HepG2 (cell line): ENCODE results near the gene SPRED3. TPM values are rescaled to one million over a fixed set of nuclear protein-coding genes. Genes with fewer than 3 reads are reported as not detected.

Experiments used
- ATAC-seq: fragments of 200-7000 bp; cut with Tn5 transposase; 3 replicates; pipeline ENCODE4 v1.9.1; 2020; ENCODE audit warnings: mild to moderate bottlenecking, moderate library complexity
- BruUV-seq: library from RNA; stranded (reverse); fragments of 400-500 nt; replicated peaks from 2 replicates; lab custom pipeline; 2021; lab: Mats Ljungman, UMichigan
- CTCF ChIA-PET: fragments of 300-600 bp; formaldehyde crosslinking; extraction: SDS; loops from one replicate; lab custom pipeline; 2021; ENCODE audit warnings: low total read pairs, inconsistent platforms, low intra/inter-chr PET ratio; lab: Yijun Ruan, JAX
- POLR2A ChIA-PET: fragments of 350-600 bp; sonication (Branson Sonifier 250); formaldehyde crosslinking; loops from one replicate; lab custom pipeline; 2020; ENCODE audit warnings: antibody characterized with exemption, inconsistent platforms; lab: Yijun Ruan, JAX
- DNase-seq: peaks from one replicate; pipeline ENCODE4 v3.0.0-alpha.2; 2015; ENCODE audit warnings: low spot score
- FAIRE-seq: peaks from 3 replicates; lab custom pipeline; 2011; peaks lifted over from hg19 to GRCh38; lab: Jason Lieb, UNC
- H2AFZ ChIP-seq: one replicate; pipeline ENCODE4 v1.6.1; 2011; ENCODE audit warnings: low read length, inconsistent platforms
- H3K27ac ChIP-seq: fragments of 300-600 bp; 3 replicates; pipeline ENCODE4 v1.8.0; 2011; ENCODE audit warnings: mixed run types, mild to moderate bottlenecking, mixed read lengths, low read length, inconsistent platforms; ENCODE audit not compliant: insufficient read depth; ENCODE audit errors: extremely low read length
- H3K27me3 ChIP-seq, 2 experiments: fragments of 200-600 bp in 1 of 2; 2 replicates in 1 of 2; 3 replicates in 1 of 2; pipeline versions ENCODE4 v1.6.0 to v1.8.0; 2011; ENCODE audit warnings: low read length in 2 of 2, mild to moderate bottlenecking in 2 of 2, moderate library complexity in 2 of 2, inconsistent platforms in 1 of 2; ENCODE audit not compliant: insufficient read depth in 2 of 2, control insufficient read depth in 1 of 2
- H3K36me3 ChIP-seq, 2 experiments: fragments of 200-600 bp in 1 of 2; replicated peaks in 1 of 2; 2 replicates in 1 of 2; 3 replicates in 1 of 2; pipeline versions ENCODE4 v1.5.1 to v1.8.0; 2011; ENCODE audit warnings: low read length in 2 of 2, inconsistent platforms in 1 of 2; ENCODE audit not compliant: insufficient read depth in 2 of 2, control insufficient read depth in 1 of 2
- H3K4me1 ChIP-seq: 2 replicates; pipeline ENCODE4 v1.5.1; 2012; ENCODE audit warnings: low read length, inconsistent platforms; ENCODE audit not compliant: insufficient read depth
- H3K4me2 ChIP-seq: 2 replicates; pipeline ENCODE4 v1.6.0; 2011; ENCODE audit warnings: low read depth, low read length, inconsistent platforms
- H3K4me3 ChIP-seq, 3 experiments: fragments of 200-600 bp in 1 of 3; sonication (generic), shearing (Covaris generic) in 1 of 3; replicated peaks in 1 of 3; 2 replicates each; pipeline ENCODE4 v1.5.1; 2011 to 2016; ENCODE audit warnings: low read length in 3 of 3, inconsistent platforms in 2 of 3, low read depth in 2 of 3, mild to moderate bottlenecking in 2 of 3, control low read depth in 1 of 3, mixed read lengths in 1 of 3; ENCODE audit not compliant: insufficient read depth in 1 of 3
- H3K79me2 ChIP-seq: one replicate; pipeline ENCODE4 v1.6.1; 2011; ENCODE audit warnings: low read length, inconsistent platforms; ENCODE audit not compliant: insufficient read depth
- H3K9ac ChIP-seq: 2 replicates; pipeline ENCODE4 v1.6.0; 2011; ENCODE audit warnings: mild to moderate bottlenecking, low read depth, low read length, inconsistent platforms; ENCODE audit not compliant: insufficient read depth
- H3K9me3 ChIP-seq: 2 replicates; pipeline ENCODE4 v1.5.1; 2012; ENCODE audit warnings: mild to moderate bottlenecking, low read length
- H4K20me1 ChIP-seq: 2 replicates; pipeline ENCODE4 v1.6.0; 2011; ENCODE audit warnings: inconsistent platforms, mild to moderate bottlenecking, low read length, moderate library complexity; ENCODE audit not compliant: insufficient read depth
- ATF7-NPFF ChIP-seq: sonication (generic); formaldehyde crosslinking; IDR thresholded peaks from 2 replicates; pipeline ENCODE4 v1.8.1; 2023; ENCODE audit warnings: mild to moderate bottlenecking, low read depth, missing genetic modification reagents, moderate library complexity
- CENPT ChIP-seq: sonication (generic); formaldehyde crosslinking; IDR thresholded peaks from 2 replicates; pipeline ENCODE4 v1.8.0; 2022; ENCODE audit warnings: low read depth, mild to moderate bottlenecking, moderate library complexity, missing genetic modification reagents
- ERF ChIP-seq: IDR thresholded peaks from 2 replicates; pipeline ENCODE4 v1.6.1; 2018; ENCODE audit warnings: missing biosample characterization, missing genetic modification reagents
- GATAD1 ChIP-seq: IDR thresholded peaks from 2 replicates; pipeline ENCODE4 v1.6.1; 2016; ENCODE audit warnings: missing genetic modification reagents, missing compliant biosample characterization
- KLF15 ChIP-seq: sonication (generic); formaldehyde crosslinking; IDR thresholded peaks from 2 replicates; pipeline ENCODE4 v1.8.1; 2023; ENCODE audit warnings: borderline replicate concordance, mild to moderate bottlenecking, inconsistent platforms, missing genetic modification reagents, mixed read lengths
- KLF6 ChIP-seq: IDR thresholded peaks from 2 replicates; pipeline ENCODE4 v1.8.0; 2016; ENCODE audit warnings: missing biosample characterization, missing genetic modification reagents
- MAFG ChIP-seq: sonication (generic); formaldehyde crosslinking; IDR thresholded peaks from 2 replicates; pipeline ENCODE4 v1.5.1; 2020; ENCODE audit warnings: mild to moderate bottlenecking, missing genetic modification reagents
- PAX8 ChIP-seq: sonication (generic); formaldehyde crosslinking; IDR thresholded peaks from 2 replicates; pipeline ENCODE4 v1.8.0; 2022; ENCODE audit warnings: mild to moderate bottlenecking, missing genetic modification reagents, borderline replicate concordance
- RFX1 ChIP-seq: fragments of 450-650 bp; IDR thresholded peaks from 2 replicates; pipeline ENCODE4 v1.6.1; 2017
- SATB2 ChIP-seq: sonication (generic); formaldehyde crosslinking; IDR thresholded peaks from 2 replicates; pipeline ENCODE4 v1.5.0; 2020; ENCODE audit warnings: missing genetic modification reagents
- SIX1 ChIP-seq: sonication (generic); formaldehyde crosslinking; IDR thresholded peaks from 2 replicates; pipeline ENCODE4 v1.4.0; 2020; ENCODE audit warnings: missing genetic modification reagents, borderline replicate concordance
- SP5 ChIP-seq: IDR thresholded peaks from 2 replicates; pipeline ENCODE4 v1.6.1; 2016; ENCODE audit warnings: low read depth, borderline replicate concordance
- TP53 ChIP-seq: sonication (generic); formaldehyde crosslinking; conservative IDR thresholded peaks from 2 replicates; pipeline ENCODE4 v1.4.0; 2020; ENCODE audit warnings: missing genetic modification reagents
- XRCC5 ChIP-seq: fragments of 200-400 bp; formaldehyde crosslinking; optimal IDR thresholded peaks from 2 replicates; pipeline ENCODE3; 2017; ENCODE audit warnings: mild to moderate bottlenecking, low read length
- ZBTB1 ChIP-seq: sonication (generic); formaldehyde crosslinking; IDR thresholded peaks from 2 replicates; pipeline ENCODE4 v1.4.0; 2020; ENCODE audit warnings: missing genetic modification reagents, borderline replicate concordance
- ZFP1 ChIP-seq: IDR thresholded peaks from 2 replicates; pipeline ENCODE4 v1.6.1; 2016
- ZFY ChIP-seq: sonication (generic); formaldehyde crosslinking; IDR thresholded peaks from 2 replicates; pipeline ENCODE4 v1.4.0; 2020; ENCODE audit warnings: missing genetic modification reagents
- ZNF607 ChIP-seq: sonication (generic); formaldehyde crosslinking; IDR thresholded peaks from 2 replicates; pipeline ENCODE4 v1.5.1; 2020; ENCODE audit warnings: missing genetic modification reagents, mild to moderate bottlenecking, borderline replicate concordance
- WGBS: methylation state at CpG from one replicate; pipeline ENCODE4 v1.1.6; 2017; ENCODE audit warnings: low lambda C conversion rate; 5-methylcytosine and 5-hydroxymethylcytosine counted together
- in situ Hi-C: cut with HindIII; loops from 2 replicates; pipeline ENCODE4 v1.10.0; 2017; ENCODE audit warnings: low pct_unique_long_range_greater_than_20kb; ENCODE audit not compliant: extremely low pct_ligation_motif_present
- intact Hi-C: fragments of 100-400 bp; cut with micrococcal nuclease; formaldehyde crosslinking; loops from one replicate; pipeline ENCODE4 v1.10.0; 2022; ENCODE audit not compliant: unreplicated experiment
- polyA plus RNA-seq, 8 experiments: library from polyadenylated mRNA; depleted of rRNA in 3 of 8; stranded (reverse) in 7 of 8; unstranded in 1 of 8; fragments of >200 nt; fragmentation: Illumina TruSeq in 4 of 8; extraction: Trizol in 4 of 8; gene quantifications; 2 replicates each; pipeline versions ENCODE4 v1.2.1 to v1.2.3, GENCODE V29; 2011 to 2016; ENCODE audit warnings: low read depth in 4 of 8, missing spikeins in 1 of 8, mixed read lengths in 1 of 8; ENCODE audit not compliant: insufficient read depth in 1 of 8
- total RNA-seq, 5 experiments: library from RNA; depleted of rRNA; stranded (reverse); fragments of >200 nt; fragmentation: Illumina TruSeq; extraction: Trizol; gene quantifications; 2 replicates each; pipeline ENCODE4 v1.2.3, GENCODE V29; 2016; ENCODE audit warnings: low read depth in 1 of 5
- TF ChIP-seq, protein P1 (sequence below): sonication (generic); formaldehyde crosslinking; conservative IDR thresholded peaks from 2 replicates; pipeline ENCODE4 v1.8.0; 2022; ENCODE audit warnings: missing genetic modification reagents
- TF ChIP-seq, protein P2 (sequence below): sonication (generic); formaldehyde crosslinking; conservative IDR thresholded peaks from 2 replicates; pipeline ENCODE4 v1.4.0; 2020; ENCODE audit warnings: missing genetic modification reagents

SPRED3 gene
- total and polyA plus RNA-seq, 2 of the 13 experiments (the other 11 are each of a cell fraction or from before 2014, with no cell fraction given) = 0.15 to 0.17 TPM

DNA sequence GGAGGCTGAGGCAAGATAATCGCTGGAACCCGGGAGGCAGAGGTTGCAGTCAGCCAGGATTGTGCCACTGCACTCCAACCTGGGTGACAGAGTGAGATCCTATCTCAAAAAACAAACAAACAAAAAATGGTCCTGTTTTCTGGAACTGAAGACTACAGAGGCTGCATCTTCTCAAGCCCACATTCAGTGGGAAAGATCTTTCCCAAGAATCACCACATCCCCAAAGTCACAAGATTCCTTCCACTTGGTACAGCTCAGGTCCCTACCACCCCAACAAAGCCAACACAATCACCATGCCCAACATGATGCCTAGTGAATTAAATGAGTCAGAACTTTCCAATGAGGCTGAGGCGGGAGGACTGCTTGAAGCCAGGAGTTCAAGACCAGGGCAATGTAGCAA, 37.6 kb upstream of the SPRED3 start:
- no peaks in the 10 kb centered on the region for H3K79me2 ChIP-seq
- 37% methylated on average over 3 of the region's 3 CpGs for WGBS
- ATAC-seq (no peak), DNase-seq (no peak), FAIRE-seq (no peak)
- no TSS peak for BruUV-seq
- H3K4me2 ChIP-seq = no peak overlapping the region
- no peaks in the 10 kb centered on the region for H3K36me3 ChIP-seq
- no peak overlapping the region for H2AFZ ChIP-seq
- no peaks in the 10 kb centered on the region for H3K9me3 ChIP-seq
- intact Hi-C loops (no loop called here), in situ Hi-C loops (no loop called here)
- H3K9ac ChIP-seq = no peak overlapping the region
- H3K27ac ChIP-seq = no peak overlapping the region
- TF ChIP-seq KLF6 (CRISPR knock-in tag) (no peak), ERF (no peak), PAX8 (no peak), XRCC5 (no peak), RFX1 (no peak), CENPT (CRISPR knock-in tag) (no peak), ZBTB1 (CRISPR knock-in tag) (no peak), ZFY (no peak), GATAD1 (no peak), SP5 (CRISPR knock-in tag) (no peak), MAFG (no peak), ZFP1 (no peak), SATB2 (CRISPR knock-in tag) (no peak), SIX1 (CRISPR knock-in tag) (no peak), KLF15 (CRISPR knock-in tag) (no peak), ATF7-NPFF (CRISPR knock-in tag) (no peak), ZNF607 (CRISPR knock-in tag) (no peak), TP53 (CRISPR knock-in tag) (no peak)
- TF ChIP-seq, protein P1, sequence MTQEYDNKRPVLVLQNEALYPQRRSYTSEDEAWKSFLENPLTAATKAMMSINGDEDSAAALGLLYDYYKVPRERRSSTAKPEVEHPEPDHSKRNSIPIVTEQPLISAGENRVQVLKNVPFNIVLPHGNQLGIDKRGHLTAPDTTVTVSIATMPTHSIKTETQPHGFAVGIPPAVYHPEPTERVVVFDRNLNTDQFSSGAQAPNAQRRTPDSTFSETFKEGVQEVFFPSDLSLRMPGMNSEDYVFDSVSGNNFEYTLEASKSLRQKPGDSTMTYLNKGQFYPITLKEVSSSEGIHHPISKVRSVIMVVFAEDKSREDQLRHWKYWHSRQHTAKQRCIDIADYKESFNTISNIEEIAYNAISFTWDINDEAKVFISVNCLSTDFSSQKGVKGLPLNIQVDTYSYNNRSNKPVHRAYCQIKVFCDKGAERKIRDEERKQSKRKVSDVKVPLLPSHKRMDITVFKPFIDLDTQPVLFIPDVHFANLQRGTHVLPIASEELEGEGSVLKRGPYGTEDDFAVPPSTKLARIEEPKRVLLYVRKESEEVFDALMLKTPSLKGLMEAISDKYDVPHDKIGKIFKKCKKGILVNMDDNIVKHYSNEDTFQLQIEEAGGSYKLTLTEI = no peak
- TF ChIP-seq, protein P2, sequence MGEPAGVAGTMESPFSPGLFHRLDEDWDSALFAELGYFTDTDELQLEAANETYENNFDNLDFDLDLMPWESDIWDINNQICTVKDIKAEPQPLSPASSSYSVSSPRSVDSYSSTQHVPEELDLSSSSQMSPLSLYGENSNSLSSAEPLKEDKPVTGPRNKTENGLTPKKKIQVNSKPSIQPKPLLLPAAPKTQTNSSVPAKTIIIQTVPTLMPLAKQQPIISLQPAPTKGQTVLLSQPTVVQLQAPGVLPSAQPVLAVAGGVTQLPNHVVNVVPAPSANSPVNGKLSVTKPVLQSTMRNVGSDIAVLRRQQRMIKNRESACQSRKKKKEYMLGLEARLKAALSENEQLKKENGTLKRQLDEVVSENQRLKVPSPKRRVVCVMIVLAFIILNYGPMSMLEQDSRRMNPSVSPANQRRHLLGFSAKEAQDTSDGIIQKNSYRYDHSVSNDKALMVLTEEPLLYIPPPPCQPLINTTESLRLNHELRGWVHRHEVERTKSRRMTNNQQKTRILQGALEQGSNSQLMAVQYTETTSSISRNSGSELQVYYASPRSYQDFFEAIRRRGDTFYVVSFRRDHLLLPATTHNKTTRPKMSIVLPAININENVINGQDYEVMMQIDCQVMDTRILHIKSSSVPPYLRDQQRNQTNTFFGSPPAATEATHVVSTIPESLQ (CRISPR knock-in tag) = no peak
- H3K4me1 ChIP-seq = no peaks in the 10 kb centered on the region
- peaks cover 3 to 9% of the 10 kb centered on the region in 2 experiments; a peak in 3 of 5 replicates for H3K27me3 ChIP-seq
- POLR2A ChIA-PET = no interaction called here
- no peak overlapping the region for H3K4me3 ChIP-seq
- CTCF ChIA-PET = no interaction called here
- H4K20me1 ChIP-seq = no peaks in the 10 kb centered on the region
